NCI-H2081 (cell line): Measurements from ENCODE around the gene TUB.

Experiments used
- DNase-seq, 2 experiments: peaks; one replicate each; lab custom pipeline; 2025; lab: John Stamatoyannopoulos, UW

The TUB gene

DNA sequence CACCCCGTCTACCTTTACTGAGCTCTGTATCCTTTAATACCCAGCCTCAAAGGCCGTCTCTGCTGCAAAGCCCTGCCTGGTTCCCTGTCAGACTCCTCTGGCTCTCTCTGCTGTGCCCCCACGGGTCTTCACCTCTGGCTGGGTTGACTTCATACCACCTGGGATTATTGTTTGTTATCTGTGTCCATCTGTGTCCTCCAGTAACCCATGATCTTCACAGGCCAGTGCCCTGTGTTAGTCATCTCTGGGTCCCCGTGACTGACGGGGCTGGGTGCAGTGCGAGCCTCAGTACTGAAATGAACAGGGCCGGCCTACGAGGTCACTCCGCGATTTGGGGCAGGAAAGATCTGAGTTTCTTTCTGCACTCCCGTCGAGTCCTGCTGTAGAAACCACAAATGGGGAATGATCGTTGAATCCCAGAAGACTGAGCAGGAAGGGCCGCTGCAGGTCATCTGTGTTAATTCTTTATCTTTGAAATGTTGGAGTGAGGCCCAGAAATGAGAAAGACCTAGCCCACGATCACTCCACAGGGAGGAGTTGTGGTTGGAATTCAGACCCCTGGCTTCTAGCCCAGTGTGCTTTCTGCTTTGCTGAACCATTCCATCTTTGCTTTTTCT, 12.3 kb upstream of the TUB start:
- peak in 1 of 2 experiments; percentile 16 for DNase-seq

DNA sequence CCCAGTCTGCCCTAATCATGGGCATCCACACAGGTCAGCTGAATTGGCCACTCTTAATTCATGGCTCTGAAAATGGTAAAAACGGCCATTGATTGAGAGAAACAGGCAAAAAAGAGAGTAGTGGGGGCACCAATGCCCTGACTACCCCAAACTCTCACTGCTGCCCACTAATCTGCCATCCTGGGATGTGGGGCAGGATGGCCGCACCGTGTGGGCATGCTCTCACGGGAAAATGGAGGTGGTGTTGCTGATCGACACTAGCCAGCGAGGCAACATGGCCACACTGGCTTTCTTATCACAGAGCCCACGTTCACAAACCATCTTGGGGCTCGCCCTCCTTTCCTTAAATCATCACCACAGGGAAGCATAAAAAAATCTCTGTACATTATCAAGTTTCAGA, 11.2 kb upstream of the TUB start:
- no peak for DNase-seq

DNA sequence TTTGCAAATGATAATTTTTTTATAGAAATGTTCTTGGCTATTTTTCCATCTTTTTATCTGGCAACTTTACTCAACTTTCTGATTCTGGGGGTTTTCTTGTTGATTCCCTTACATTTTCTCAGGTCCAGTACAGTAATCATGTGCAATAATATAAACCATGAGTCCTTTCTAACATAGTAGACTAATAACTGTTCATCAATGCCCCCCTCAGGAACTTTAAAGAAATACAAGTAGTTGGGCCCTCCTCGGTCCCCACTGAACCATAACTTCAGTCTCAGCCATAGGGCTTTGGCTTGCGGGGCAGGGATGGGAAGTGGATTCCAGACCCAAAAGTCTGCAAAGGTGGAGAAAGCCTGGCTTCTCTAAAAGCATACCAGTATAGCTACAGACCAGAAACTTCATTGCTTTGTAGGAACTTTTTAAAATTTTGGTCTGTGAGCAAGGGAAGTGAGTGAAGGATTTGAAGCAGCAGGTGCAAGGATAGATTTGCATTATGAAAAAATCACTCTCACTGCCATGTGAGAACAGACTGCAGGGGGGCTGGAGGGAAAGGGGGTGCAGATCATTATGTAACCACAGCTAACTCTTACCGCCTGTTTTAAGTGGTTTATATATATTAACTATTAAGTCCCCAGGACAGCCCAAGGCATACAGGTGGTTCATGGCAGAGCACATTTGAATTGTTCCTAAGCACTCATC, 10.4 kb upstream of the TUB start:
- no peak for DNase-seq

DNA sequence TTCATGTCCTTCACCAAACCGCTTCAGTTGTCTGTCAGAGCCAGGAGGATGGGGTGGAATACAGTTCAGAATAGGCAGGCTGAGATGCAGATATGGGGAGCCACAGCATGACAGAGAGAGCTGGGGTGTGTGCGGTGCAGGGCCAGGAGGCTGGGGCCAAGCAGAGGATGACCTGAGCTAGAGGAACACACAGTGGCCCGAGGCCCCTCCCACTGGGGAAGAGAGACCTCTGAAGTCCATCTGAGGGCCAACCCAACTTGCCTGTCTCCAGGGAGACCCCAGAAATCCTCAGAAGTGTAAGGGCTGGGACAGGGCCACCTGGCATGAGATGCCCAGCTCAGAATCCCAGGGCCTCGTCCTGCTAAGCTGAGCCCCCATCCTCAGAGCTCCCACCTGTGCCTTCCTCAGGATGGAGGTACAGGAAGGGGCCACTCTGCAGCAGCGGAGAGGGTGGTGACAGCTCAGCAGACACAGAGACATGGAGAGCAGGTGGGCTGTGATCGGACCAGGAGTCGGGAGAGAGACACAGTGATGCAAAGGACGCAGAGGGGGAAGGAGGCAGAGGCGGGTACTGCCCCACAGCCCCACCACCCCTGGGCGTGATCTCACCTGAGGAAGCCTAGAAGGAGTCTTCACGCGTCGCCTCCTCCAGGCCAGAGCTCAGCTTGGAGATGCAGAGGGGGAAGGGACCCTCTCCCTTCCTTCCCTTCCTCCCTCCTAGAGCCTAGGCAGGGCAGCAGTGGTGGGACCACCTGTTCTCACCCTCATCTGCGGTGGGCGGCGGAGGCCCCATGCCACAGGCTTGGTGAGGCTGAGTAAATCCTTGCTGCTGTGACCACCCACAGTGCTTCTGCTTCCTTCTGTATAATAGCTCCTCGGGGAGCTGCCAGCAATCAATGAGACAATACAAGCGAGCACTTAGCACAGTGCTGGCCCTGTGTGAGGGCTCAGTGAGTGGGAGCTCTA, 9.1 kb upstream of the TUB start:
- peak in 1 of 2 experiments; percentile 19 for DNase-seq

DNA sequence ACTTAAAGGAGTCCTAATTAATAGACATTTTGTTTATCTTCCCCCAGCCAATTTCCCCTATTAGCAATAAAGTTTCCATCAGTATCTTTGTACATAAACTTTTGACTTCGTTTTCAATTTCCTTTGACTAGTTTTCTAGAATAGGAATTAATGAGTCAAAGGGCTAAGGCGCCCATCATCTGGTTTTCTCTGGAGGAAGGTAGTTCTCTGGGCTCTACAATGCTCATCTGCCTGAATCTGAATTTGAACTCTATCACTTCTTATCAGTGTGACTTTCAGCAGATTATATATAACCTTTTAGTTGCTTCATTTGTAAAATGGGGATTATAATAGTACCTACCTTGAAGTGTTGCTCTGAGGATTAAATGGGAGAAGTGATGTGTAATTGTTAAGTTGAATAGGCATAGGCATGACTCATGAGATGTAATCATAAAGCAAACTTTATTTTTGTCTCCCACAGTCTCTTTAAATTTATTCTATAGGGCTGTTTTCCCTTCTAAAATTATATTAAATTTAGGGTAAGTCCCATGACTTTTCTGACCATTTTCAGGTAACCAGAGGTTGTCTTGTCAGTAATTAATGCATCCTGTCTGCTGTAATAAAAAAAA, 5.8 kb upstream of the TUB start:
- DNase-seq = no peak

DNA sequence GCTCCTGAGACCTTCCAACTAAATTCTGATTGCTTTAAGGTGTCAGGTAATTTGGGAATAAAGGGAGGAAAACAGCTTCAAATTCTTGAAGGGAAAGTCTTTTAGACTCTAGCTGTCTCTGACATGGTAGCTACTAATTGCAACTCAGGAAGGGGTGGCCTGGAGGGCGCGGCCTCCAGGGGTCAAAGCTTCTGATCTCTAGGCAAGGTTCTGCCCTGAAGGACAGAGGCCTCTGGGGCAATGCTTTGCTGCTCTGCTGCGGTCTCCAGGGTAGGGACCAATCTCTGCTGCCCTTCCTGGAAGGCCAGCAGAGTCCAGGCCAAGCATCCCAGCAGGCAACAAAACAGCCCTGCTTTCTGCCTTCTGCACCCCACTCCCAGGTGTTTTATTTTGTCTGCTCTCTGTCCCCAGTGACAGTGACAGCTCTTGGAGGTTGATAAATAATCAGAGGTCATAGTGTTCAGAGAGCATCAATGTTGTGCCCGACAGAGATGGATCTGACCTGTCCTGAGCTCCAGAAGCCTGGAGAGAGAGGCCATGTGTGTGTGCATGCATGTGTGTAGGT, 1.8 kb upstream of the TUB start:
- DNase-seq = no peak

DNA sequence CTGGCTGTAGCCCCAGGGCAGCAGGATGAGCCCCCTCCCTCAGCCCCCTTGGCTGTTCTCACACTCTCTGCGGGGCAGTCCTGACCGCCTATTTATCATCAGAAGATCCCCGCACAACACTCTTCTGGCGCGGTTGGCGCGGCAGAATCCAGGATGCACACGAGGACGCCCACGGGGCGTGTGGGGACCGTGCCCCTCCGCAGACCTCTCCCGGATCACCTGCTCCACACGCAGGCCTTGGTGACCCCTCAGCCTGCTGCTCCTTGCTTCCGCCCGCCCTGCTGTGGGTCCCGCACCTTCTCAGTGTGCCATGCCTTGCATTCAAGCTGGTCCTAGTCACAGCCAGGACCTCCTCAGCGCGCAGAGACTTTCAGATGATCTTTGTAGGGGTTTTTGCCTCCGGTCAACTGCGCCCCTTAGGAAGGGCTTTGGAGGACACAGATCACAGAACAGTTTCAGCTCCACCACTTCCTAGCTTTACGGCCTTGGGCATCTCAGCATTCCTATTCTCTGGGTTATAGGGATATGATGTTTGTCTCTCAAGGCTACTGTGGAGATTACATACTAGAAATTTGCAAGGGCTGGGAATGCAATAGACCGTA, 841 bp upstream of the TUB start:
- DNase-seq = no peak

DNA sequence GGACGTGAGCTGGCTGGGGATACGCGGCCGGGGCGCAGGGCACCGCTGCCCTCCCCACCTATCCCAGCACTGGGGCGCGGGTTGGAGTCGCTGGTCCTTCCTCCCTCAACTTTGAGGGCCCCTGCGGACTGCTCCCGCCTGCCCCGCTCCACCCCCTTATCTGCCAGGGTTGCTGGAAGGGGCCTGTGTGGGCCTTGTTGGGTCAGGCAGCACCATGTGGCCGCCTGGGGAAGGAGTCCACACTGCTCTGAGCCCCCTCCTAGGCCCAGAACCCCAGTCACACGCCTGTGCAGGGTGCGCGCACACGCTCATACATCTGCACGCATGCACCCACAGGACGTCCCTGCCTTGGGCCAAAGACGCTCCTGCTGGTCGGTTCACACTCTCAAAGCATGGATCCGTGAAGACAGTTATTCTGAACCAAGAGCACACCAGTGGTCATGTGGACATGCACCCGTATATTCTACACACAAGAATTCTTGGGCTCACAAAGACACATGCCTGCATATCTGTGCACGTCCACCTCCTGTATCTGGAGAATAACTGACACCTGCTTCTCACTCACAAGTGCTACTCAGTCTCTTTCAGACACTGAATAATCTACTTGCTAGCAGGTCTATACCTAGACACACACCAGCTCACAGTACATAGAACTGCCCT, 710 bp downstream of the TUB start:
- no peak for DNase-seq

DNA sequence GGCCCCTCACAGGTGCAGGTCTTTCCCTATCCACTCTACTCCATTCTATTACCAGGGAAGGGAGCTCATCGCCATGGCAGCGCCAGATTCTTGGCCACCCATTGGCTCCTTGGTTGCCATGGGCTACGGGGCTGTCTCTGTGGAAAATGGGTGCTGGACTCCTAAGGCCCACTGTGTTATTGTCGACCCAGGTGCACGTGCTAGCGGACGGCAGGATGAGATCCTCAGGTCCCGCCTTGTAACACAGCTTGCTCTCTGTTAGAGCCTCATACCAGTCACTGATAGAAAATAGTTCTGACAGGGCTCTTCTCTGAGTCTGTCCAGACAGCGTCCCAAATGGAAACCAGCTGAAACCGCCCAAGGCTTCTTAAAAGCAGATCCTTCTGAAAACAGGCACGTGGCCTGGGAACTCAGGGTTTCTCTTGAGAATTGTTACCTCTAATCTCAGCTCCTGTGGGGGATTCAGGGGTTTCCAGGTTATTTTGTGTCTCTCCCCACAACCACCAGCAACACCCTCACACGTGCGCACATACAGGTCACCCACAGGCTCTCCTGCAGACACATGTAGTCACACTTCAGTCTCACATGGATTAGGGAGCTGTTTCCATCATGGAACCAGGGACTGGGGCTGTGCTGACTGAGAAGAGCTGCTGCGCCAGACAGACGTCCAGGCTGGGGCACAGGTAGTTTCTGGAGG, 1.5 kb downstream of the TUB start:
- DNase-seq = peak in 1 of 2 experiments; percentile 35

DNA sequence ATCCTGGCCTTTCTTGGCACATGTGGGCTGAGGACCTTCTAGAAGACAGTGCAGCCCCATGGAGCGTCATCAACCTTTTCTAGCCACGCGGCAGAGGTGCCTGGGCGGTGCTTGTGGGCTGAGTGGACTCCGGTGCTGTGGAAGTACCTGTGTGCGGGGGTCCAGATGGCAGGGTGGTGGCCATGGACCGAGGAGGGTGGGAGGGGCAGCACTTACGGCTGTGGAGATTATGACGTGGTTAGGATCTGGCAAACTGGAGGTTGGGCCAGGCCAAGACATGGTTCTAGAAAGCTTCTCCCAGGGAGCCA, 2.0 kb downstream of the TUB start:
- no peak for DNase-seq

DNA sequence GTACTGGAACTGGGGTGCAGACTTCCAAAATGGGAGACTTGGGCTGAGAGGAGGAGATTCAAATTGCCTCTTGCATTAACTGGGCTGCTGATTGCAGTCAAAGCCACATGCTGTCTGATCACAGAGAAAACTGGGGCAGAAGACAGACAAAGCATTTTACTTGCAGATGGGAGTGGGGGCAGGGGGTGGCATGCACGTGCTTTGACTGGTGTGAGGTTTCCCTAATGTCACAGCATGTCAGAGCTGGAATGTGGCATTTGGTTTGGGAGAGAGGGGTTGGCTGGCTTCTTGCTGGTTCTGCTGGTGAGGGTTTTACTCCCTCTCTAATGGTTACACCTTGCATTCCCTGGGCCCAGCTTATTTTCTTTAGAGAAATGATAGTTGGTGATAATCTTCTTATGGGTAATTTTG, 2.9 kb downstream of the TUB start:
- no peak for DNase-seq

DNA sequence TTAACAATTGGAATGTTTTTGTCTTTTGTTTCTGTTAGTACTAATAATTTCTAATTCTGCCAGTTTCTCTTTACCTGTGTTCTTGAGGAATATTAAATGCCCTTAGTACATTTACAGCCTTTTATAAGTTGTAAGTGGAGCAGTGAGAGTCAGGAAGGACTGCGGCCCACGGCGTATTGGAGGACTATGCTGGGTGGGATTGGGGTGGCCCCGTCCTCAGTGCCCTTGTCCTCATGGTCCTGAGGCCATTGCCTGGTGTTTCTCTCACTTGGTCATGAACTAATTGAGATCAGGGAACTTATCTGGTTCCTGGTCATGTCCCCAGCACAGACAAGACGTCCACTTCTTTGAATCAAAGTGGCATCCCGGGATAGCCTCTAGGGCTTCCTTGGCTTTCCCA, 3.3 kb downstream of the TUB start:
- no peak for DNase-seq

DNA sequence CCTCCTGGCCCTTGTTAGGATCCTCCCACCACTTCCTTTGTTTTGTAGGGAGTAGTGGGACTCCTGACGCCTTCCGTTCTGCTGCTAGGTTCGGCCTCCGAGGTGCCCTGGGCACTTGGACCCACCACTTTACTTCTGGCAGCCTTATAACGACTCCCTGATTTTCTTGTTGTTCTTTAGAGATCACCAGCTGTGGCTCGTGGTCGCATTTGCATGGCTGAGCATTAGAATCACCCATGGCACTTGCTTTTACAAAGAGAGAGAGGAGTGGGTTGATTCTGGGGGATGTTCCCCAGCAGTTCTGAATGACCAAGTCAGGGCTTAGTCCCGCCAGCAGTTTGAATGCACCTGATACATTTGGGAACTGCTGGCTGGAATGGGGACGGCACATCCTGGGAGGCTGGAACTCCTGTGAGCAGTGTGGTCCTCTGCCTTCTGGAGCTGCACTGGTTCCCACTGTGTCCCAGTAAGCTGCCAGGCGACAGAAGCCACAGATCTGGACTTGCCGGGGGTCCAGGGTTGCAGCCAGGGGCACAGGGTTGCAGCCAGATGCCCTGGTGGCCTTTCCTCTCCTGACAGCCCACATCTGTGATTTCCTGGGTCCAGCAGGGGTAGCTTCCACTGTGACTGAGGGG, 4.1 kb downstream of the TUB start:
- DNase-seq = no peak

DNA sequence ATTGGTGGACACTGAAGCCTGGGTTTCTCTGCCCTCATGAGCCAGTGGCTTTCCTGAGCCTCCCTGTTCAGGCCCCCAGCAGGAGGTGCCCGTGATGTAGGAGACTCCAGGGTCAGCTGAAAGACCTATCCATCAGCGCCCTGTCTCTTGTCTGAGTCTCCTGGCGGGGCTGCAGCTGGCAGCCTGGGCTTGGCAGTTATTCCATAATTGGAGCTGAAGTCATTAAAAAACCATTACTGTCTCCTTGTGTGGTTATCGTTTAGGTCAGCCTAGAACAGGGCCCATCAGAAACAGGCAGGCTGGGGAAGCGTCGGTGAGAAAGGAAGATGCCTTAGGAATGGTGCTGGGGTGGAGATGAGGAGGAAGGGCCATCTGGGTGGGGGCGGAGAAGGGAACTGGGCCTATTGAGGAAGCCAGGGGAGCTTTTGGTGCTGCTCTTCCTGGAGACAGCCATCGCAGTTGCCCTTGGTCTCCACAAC, 5.0 kb downstream of the TUB start:
- DNase-seq = peak; percentile 62 to 91

DNA sequence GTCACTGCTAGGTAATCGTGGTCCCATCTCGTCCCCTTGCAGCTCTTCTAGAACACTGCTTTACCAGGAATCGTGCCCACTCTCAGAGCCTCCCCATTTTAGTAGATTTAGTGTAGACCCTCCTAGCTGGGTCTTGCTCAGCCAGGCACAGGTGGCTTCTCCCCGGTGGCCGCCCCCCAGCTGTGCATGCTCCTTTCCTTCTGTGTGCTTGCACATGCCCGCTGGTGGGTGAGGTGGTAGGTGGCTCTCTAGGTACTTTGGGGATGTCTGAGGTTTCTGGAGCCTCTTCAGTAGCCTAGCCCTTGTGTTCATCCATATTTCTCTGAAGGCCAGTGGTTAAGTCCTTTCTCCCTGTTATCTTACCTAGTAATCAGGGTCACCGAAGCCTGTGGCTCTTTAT, 5.6 kb downstream of the TUB start:
- no peak for DNase-seq

DNA sequence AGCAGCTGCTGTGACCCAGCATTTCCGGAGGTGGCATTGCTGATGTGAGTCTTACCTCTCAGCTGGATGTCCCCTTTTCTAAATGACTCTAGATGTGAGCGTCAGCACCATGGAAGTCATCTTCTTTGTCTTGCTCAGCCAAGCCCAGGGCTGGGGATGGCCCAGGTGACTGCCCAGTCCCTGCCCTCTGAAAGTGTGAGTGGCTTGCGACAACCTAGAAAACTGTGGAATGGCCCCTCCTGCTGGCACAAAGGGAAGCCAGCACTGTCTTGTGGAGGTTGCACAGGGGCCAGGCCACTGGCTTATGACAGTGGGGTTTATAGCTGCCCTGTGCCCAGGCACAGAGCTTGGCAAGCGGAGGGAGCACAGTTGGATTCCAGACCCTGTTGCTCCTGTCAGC, 6.2 kb downstream of the TUB start:
- no peak for DNase-seq

DNA sequence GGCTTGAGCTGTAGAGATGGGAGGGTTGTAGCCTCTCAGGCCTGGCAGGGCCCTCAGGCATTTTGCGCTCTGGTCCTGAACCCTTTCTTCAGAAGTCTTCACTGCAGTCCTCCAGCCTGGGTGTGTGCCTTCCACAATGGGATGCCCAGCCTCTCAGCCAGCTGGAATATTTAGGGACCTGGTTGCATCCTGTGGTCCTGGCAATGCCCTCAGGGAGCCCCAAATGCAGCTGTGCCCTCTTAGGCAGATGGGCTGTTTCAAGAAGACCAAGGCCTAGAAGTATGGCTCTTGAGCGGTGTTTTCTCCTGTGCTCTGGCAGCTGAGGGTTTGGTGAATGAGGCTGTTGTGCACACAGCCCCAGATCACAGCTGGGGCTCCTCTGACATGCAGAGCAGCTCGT, 6.7 kb downstream of the TUB start:
- DNase-seq = no peak

DNA sequence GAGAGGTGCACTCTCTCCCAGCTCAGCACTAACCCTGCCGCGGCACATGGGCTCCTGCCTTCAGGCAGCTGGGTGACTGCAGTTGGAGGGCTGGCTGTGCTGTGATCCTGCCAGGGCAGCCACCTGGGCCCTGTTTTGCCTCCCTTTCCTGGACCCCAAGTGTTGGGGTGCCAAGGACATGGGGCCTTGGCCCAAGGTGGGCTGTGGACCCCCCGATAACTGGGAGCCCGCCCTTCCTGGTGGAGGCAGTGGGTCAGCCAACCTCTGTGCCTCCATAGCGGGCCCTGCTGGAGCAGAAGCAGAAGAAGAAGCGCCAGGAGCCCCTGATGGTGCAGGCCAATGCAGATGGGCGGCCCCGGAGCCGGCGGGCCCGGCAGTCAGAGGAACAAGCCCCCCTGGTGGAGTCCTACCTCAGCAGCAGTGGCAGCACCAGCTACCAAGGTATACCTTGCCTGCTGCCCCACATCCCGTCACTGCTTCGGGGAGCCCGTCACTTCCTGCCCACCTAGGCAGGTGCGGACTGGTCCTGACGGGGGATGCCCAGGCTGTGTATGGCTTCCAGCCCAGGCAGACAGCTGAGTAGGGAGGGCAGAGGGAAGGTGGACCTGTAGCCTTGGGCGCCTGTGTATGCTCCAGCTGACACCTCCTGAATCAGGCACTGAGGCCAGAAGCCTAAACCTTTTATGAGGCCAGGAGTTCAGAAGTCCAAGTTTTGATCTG, 8.9 kb downstream of the TUB start:
- no peak for DNase-seq

DNA sequence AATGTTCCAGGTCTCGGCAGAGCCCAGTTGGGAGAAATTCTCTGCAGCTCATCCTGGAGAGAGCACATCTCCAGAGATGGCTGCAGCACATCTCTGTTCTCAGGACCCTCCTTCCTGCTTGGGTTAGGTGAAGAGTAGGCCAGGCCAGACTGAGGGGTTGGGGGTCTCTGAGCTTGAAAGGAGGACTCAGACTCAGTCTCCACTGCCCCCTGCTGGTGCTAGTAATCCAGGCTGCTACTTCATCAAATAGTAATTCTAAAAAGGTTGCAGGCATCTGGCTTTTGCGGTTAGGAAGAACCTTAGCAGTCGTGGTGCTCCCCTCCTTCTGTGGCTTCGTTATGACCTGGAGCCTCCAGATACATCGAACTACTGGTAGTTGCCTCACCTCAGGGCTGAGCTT, 9.7 kb downstream of the TUB start:
- peak in 1 of 2 experiments; percentile 21 for DNase-seq
